Choroid plexus epithelial cell (primary cell): ENCODE results near the gene CCER1.
"Not testable (repeated sequence)": the region's sequence is repeated elsewhere in the genome, so short reads cannot be mapped to it uniquely, and the experiment has no call there.

Source experiments
- DNase-seq: peaks from one replicate; pipeline ENCODE4 v3.0.0-alpha.2; 2010; ENCODE audit warnings: low read depth
- H3K4me3 ChIP-seq: 2 replicates; pipeline ENCODE4 v1.5.1; 2011; ENCODE audit warnings: low read depth, mild to moderate bottlenecking, control low read depth, low read length, moderate library complexity
- CTCF ChIP-seq: conservative IDR thresholded peaks from 2 replicates; pipeline ENCODE4 v1.5.1; 2011; ENCODE audit warnings: low read depth, mild to moderate bottlenecking, control low read depth, inconsistent platforms, low read length, moderate library complexity

The CCER1 gene

GRCh38 chr12:90990611-90991010 is 35.6 kb upstream of the CCER1 start:
- TF ChIP-seq CTCF: no peak
- no peak for DNase-seq
- H3K4me3 ChIP-seq: no peak overlapping the region

GRCh38 chr12:90989686-90990111 is 34.7 kb upstream of the CCER1 start:
- TF ChIP-seq CTCF: no peak
- no peak for DNase-seq
- H3K4me3 ChIP-seq: no peak overlapping the region

- H3K4me3 ChIP-seq: no peak overlapping the region
- no peak for TF ChIP-seq CTCF
- DNase-seq: no peak
These were observed 32.5 kb upstream of the CCER1 start for GRCh38 chr12:90987520-90987919.

- peak; percentile 32 for DNase-seq
- no peak for TF ChIP-seq CTCF
- no peak overlapping the region for H3K4me3 ChIP-seq
These were observed 32.1 kb upstream of the CCER1 start for GRCh38 chr12:90987101-90987500.

GRCh38 chr12:90985331-90985730 is 30.4 kb upstream of the CCER1 start:
- not testable (repeated sequence) for H3K4me3 ChIP-seq, DNase-seq

GRCh38 chr12:90984114-90984513 is 29.1 kb upstream of the CCER1 start:
- no peak for DNase-seq
- no peak for TF ChIP-seq CTCF
- no peak overlapping the region for H3K4me3 ChIP-seq

GRCh38 chr12:90982170-90982569 is 27.2 kb upstream of the CCER1 start:
- no peak overlapping the region for H3K4me3 ChIP-seq
- DNase-seq: no peak
- no peak for TF ChIP-seq CTCF

- H3K4me3 ChIP-seq: no peak overlapping the region
- peak; percentile 26 for DNase-seq
- no peak for TF ChIP-seq CTCF
These were observed 25.0 kb upstream of the CCER1 start for GRCh38 chr12:90979951-90980350.
